ENCODE results near the gene PLIN1.
A peak's percentile ranks its signal among the peaks of the same experiment; 100 is the strongest.

PLIN1 gene

GRCh38 chr15:89672221-89673164, 6.7 kb downstream of the PLIN1 start:
- DNase-seq (ENCODE audit: low read depth), result peak; percentile 50

GRCh38 chr15:89671687-89672086, 7.5 kb downstream of the PLIN1 start:
- DNase-seq (ENCODE audit: low read depth), result no peak

DNA sequence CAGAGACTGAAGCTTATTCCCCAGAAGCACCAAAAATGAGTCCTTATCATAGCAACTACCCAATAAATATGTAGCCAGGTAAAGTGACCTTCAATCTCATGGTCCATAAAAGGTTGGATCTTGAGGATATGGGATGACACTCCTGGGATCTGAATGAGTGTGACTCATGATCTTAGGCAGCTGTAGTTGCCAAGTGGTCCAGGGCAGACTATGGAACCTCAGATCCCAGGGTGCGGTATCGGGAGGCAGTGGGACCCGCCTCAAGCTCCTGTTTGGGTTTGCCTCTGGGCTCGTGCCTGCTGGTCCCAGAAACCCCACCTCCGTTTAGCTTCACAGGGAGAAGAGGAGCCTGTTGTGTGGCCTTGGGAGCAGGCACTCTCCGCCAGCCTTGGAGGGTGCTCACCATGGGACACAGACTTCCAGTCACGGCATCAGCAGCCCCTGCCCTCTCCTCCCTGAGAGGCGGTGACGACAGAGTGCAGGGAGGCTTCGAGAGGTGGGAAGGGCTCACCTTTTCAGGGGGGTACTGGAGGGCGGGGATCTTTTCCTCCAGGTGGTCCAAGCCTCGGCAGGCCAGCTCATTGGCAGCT, 8.1 kb downstream of the PLIN1 start:
- no peak for DNase-seq (ENCODE audit: low read depth)

DNA sequence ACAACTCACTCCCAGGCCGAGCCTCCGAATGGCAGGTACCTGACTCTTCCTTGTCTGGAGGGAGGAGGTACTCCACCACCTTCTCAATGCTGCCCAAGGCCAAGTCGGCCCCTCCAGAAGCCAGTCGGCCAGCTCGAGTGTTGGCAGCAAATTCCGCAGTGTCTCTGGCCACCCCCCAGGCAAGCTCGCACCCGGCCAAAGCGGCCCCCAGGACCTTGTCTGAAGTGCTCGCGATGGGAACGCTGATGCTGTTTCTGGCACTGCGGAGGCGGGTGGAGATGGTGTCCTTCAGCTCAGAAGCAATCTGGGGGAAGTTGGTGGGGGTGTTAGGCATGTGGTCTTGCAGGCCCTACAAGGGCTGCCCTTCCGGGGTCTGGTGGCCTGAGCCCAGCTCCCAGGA, 9.2 kb downstream of the PLIN1 start:
- DNase-seq (ENCODE audit: low read depth), result no peak

DNA sequence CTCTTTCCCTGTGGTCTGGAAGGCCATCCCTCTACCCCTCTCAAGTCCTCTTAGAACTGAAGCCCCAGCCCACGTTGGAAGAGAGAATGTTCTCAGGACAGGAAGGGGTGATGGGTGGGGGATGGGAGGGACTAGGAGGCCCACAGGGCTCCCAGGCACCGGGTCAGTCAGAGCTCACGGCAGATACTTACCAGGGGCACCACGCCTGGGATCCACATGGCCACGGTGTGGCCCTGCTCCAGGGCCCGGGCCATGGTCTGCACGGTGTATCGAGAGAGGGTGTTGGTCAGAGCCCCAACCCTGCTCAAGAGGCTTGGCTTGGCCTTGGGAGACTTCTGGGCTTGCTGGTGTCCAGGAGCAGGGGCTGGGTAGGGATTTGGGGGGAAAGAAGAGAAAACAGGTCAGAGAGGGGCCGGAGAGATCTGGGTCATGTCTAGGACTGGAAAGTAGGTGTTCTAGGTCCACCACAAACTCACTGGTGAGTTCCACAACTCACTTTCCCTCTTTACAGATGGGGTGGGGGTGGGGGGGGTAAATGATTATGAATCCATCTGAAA, 9.8 kb downstream of the PLIN1 start:
- no peak for DNase-seq (ENCODE audit: low read depth)

DNA sequence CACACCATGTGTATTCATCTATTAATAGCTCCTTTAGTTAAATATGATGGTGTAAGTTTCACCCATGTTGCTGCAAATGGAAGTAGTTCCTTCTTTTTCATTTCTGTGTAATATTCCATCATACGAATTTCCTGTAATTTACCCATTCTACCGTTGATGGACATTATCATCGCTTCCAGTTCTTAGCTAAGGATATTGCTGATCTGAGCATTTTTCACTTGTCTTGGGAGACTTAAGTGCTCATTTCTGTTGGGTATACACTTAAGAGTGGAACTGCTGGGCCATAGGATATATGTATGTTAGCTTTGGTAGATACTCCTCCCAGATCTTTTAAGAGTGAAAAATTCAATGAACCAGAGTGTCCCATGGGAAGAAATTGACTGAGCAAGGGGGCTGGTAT, 11.0 kb downstream of the PLIN1 start:
- DNase-seq (ENCODE audit: low read depth), result no peak

GRCh38 chr15:89667706-89667960, 11.5 kb downstream of the PLIN1 start:
- no peak for DNase-seq (ENCODE audit: low read depth)

DNA sequence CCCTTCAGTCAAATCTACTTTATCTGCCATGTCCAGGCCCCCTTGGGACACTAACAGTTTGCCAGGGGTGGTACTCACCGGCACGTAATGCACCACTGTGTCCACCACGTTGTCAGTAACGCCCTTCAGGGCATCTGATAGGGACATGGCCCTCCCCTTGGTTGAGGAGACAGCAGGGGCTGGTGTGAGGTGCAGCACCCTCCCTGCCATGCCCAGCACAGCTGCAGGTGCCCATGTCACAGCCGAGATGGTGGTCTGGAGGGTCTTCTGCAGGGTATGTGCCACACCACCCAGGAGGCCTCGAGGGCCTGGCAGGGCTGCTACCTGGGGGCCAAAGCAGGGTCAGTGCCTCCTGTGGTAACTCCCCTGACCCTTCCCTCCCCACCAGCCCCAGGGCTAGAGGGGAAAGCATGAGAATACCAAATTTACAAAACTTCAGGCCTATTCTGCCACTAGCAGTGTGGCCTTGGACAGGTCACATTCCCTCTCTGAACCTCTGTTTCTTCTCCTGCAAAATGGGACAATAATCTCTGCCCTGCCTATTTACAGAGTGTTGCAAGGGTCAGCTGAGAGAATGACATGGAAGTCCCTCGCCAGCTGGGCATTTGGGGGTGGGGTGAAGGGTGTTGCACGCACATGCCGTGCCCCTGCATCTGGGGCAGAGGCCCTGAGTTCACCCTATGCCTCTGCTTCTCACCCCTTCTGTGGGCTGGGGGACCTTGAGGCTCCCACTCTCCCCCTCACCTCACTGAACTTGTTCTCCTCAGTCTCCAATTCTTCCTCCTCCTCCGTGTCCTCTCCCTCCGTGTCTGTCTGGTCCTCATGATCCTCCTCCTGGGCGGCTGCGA, 12.1 kb downstream of the PLIN1 start:
- no peak for DNase-seq (ENCODE audit: low read depth)

- no peak for DNase-seq (ENCODE audit: low read depth)
These were observed 12.8 kb downstream of the PLIN1 start for GRCh38 chr15:89666184-89666857.

GRCh38 chr15:89665449-89666181, 13.6 kb downstream of the PLIN1 start:
- peak; percentile 65 for DNase-seq (ENCODE audit: low read depth)

DNA sequence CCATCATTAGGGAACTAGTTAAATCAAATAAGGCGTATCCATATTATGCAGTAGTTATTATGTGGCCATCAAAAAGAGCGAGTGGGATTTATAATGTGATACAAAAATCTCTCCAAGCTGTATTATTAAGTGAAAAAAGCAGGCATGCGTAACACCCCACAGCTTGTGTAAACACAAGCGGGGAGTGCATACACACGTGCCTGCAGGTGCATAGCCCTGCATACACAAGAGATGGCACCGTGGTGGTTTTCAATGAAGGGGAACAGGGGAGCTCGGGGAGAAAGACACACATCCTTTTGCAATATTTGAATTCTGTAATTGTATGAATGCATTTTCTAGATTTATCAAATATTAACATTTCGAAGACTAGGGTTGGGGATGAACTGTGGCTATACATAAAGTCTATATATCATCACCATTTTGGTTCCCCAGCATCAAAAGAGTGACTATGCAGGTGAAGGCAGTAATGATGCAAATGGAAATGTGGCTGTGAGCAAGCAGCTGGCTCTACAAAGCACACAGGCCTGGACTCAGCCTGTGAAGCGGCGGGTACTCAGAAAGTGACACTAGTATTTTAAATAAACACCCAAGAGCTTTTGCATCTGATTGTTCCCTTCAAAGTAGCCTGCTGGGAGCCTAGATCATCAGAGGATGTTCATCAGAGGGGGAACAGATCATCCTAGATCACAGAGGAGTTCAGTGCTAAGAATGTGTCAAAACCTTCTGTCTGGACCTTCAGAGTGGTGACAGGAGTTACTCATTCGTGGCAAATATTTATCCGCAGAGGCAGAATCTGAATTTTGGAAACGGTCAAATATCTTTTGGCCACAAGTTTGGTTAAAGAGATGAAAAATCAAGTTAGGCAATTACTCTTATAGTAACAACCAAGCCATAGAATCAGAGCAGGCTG, 14.5 kb downstream of the PLIN1 start:
- no peak for DNase-seq (ENCODE audit: low read depth)

- DNase-seq (ENCODE audit: low read depth), result peak; percentile 92
These were observed 16.1 kb downstream of the PLIN1 start for GRCh38 chr15:89662893-89663626.

- DNase-seq (ENCODE audit: low read depth), result no peak
These were observed 18.6 kb downstream of the PLIN1 start for GRCh38 chr15:89660556-89660955.

DNA sequence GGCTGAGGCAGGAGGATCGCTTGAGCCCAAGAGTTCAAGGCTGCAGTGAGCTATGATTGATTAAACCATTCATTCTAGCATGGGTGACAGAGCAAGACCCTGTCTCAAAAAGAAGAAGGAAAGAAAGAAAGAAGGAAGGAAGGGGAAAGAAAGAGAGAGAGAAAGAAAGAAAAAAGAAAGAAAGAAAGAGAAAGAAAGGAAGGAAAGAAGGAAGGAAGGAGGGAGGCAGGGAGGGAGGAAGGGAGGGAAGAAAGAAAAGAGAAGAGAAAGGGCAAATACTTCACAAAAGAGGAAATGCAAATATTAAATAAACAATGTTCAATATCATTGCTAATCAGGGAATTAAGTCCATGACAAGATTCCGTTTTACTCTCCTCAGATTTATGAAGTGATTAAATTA, 19.9 kb downstream of the PLIN1 start:
- no peak for DNase-seq (ENCODE audit: low read depth)

DNA sequence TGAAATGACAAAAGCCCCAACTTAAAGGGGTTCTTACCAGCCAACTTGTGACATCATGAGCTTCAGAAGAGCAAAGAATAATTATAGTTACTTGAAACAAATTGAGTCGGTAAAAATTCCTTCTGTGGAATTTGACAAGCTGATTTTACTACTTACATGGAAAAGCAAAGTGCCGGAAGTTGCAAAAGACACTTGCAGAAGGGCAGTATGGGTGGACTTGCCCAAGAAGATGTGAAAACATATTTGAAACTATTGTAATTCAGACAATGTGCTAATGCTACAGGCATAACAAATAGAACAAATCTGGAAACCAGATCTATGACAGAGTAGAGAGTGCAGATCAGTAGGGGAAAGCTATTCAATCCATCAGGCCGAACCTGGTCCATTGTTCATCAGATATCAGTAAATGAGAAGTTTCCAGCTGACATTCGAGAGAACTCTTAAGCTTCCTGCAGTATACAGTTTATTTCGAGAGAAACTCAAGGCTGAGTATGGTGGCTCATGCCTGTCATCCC, 21.4 kb downstream of the PLIN1 start:
- no peak for DNase-seq (ENCODE audit: low read depth)

- no peak for DNase-seq (ENCODE audit: low read depth)
These were observed 22.9 kb downstream of the PLIN1 start for GRCh38 chr15:89656116-89656815.

- DNase-seq (ENCODE audit: low read depth), result peak; percentile 51
These were observed 24.0 kb downstream of the PLIN1 start, which contains the start of gene KIF7 for GRCh38 chr15:89654847-89655805. Gene KIF7, minus strand, starts transcription at chr15:89655467. Its CDS starts 2,537 bp downstream, at chr15:89652930.
